HEK293T (cell line): ENCODE data around the gene CSNK1G3.

Experiments
- CTCF ChIA-PET: fragments of 350-600 bp; formaldehyde crosslinking; extraction: SDS; loops from one replicate; lab custom pipeline; 2021; ENCODE audit warnings: antibody characterized with exemption, inconsistent platforms; lab: Yijun Ruan, JAX
- POLR2A ChIA-PET: fragments of 350-600 bp; formaldehyde crosslinking; extraction: SDS; loops from one replicate; lab custom pipeline; 2020; ENCODE audit warnings: antibody characterized with exemption, inconsistent platforms; lab: Yijun Ruan, JAX
- DNase-seq: peaks from one replicate; pipeline ENCODE4 v3.0.0; 2012; ENCODE audit warnings: mixed read lengths; ENCODE audit errors: extremely low spot score
- ARNT ChIP-seq: fragments of 450-650 bp; IDR thresholded peaks from 2 replicates; pipeline ENCODE4 v1.6.1; 2017; ENCODE audit warnings: mild to moderate bottlenecking
- BHLHE40 ChIP-seq: fragments of 450-650 bp; IDR thresholded peaks from 2 replicates; pipeline ENCODE4 v1.6.1; 2016; ENCODE audit warnings: mild to moderate bottlenecking, moderate library complexity, borderline replicate concordance
- CTBP1 ChIP-seq: fragments of 450-650 bp; IDR thresholded peaks from 2 replicates; pipeline ENCODE4 v1.6.1; 2016; ENCODE audit warnings: borderline replicate concordance
- ELF4 ChIP-seq: fragments of 450-650 bp; IDR thresholded peaks from 2 replicates; pipeline ENCODE4 v1.6.1; 2017; ENCODE audit warnings: antibody characterized with exemption
- FOXA1 ChIP-seq: fragments of 450-650 bp; IDR thresholded peaks from 2 replicates; pipeline ENCODE4 v1.6.1; 2016; ENCODE audit warnings: mild to moderate bottlenecking
- FOXK2 ChIP-seq: fragments of 450-650 bp; IDR thresholded peaks from 2 replicates; pipeline ENCODE4 v1.6.1; 2016; ENCODE audit warnings: mild to moderate bottlenecking
- FOXM1 ChIP-seq: fragments of 450-650 bp; IDR thresholded peaks from 2 replicates; pipeline ENCODE4 v1.6.1; 2017; ENCODE audit warnings: mild to moderate bottlenecking, borderline replicate concordance
- HDGF ChIP-seq: fragments of 450-650 bp; IDR thresholded peaks from 2 replicates; pipeline ENCODE4 v1.6.1; 2017; ENCODE audit warnings: antibody characterized with exemption, borderline replicate concordance
- L3MBTL2 ChIP-seq: fragments of 450-650 bp; conservative IDR thresholded peaks from 2 replicates; pipeline ENCODE4 v1.6.1; 2016; ENCODE audit warnings: mild to moderate bottlenecking
- LEF1 ChIP-seq: fragments of 450-650 bp; IDR thresholded peaks from 2 replicates; pipeline ENCODE4 v1.6.1; 2017; ENCODE audit warnings: mild to moderate bottlenecking, borderline replicate concordance
- NFRKB ChIP-seq: fragments of 450-650 bp; IDR thresholded peaks from 2 replicates; pipeline ENCODE4 v1.6.1; 2016; ENCODE audit warnings: mild to moderate bottlenecking, moderate library complexity
- PKNOX1 ChIP-seq: fragments of 450-650 bp; IDR thresholded peaks from 2 replicates; pipeline ENCODE4 v1.6.1; 2016
- SP1 ChIP-seq: fragments of 450-650 bp; IDR thresholded peaks from 2 replicates; pipeline ENCODE4 v1.6.1; 2017
- SUZ12 ChIP-seq: fragments of 450-650 bp; IDR thresholded peaks from 2 replicates; pipeline ENCODE4 v1.6.1; 2016; ENCODE audit warnings: mild to moderate bottlenecking
- TARDBP ChIP-seq: fragments of 450-650 bp; IDR thresholded peaks from 2 replicates; pipeline ENCODE4 v1.6.1; 2016
- ZNF384 ChIP-seq: fragments of 450-650 bp; IDR thresholded peaks from 2 replicates; pipeline ENCODE4 v1.6.1; 2016

The CSNK1G3 gene

GRCh38 chr5:123659011-123659410, 147.0 kb downstream of the CSNK1G3 start:
- POLR2A ChIA-PET, result no interaction called here
- TF ChIP-seq BHLHE40 (no peak), ZNF384 (no peak), ELF4 (no peak)

GRCh38 chr5:123659495-123659894, 147.5 kb downstream of the CSNK1G3 start:
- ChIA-PET CTCF (no interaction called here), POLR2A (no interaction called here)
- no peak for DNase-seq
- no peak for TF ChIP-seq ARNT
- TF ChIP-seq ZNF384, result no peak
- no peak for TF ChIP-seq HDGF
- TF ChIP-seq CTBP1, result no peak
- TF ChIP-seq NFRKB, result no peak
- no peak for TF ChIP-seq FOXA1
- no peak for TF ChIP-seq BHLHE40
- TF ChIP-seq L3MBTL2, result no peak
- no peak for TF ChIP-seq SP1
- no peak for TF ChIP-seq FOXM1
- TF ChIP-seq LEF1, result no peak
- TF ChIP-seq PKNOX1, result no peak

More at GRCh38 chr5:123659011-123659410, 147.0 kb downstream of the CSNK1G3 start:
- DNase-seq, result no peak
- CTCF ChIA-PET, result no interaction called here

GRCh38 chr5:123664961-123665360, 153.0 kb downstream of the CSNK1G3 start:
- CTCF ChIA-PET, result no interaction called here
- POLR2A ChIA-PET, result no interaction called here
- no peak for DNase-seq
- TF ChIP-seq ELF4, result no peak
- TF ChIP-seq PKNOX1, result no peak
- TF ChIP-seq HDGF, result no peak
- TF ChIP-seq L3MBTL2, result no peak
- no peak for TF ChIP-seq SUZ12
- no peak for TF ChIP-seq SP1
- TF ChIP-seq BHLHE40, result no peak
- TF ChIP-seq FOXM1, result no peak
- no peak for TF ChIP-seq LEF1
- TF ChIP-seq ZNF384, result no peak

- ChIA-PET CTCF (no interaction called here), POLR2A (no interaction called here)
- no peak for DNase-seq
- TF ChIP-seq FOXM1 (no peak), CTBP1 (no peak), HDGF (no peak), TARDBP (no peak), LEF1 (no peak), SUZ12 (no peak), NFRKB (no peak), FOXK2 (no peak), ELF4 (no peak), PKNOX1 (no peak), ZNF384 (no peak)
Measured at GRCh38 chr5:123665822-123666371, 153.9 kb downstream of the CSNK1G3 start.
